ENCODE measurements around the gene TMEM181.

GRCh38 chr6:158684311-158684710 is 124.4 kb downstream of the TMEM181 start:
- TF ChIP-seq CTCF (IDR thresholded peaks at IDR 0.05) (no peak), EP300 (IDR thresholded peaks at IDR 0.05) (no peak)

Data from esophagus muscularis mucosa (tissue), 3 donors.